ENCODE results near the gene CNTFR.

CNTFR gene

DNA sequence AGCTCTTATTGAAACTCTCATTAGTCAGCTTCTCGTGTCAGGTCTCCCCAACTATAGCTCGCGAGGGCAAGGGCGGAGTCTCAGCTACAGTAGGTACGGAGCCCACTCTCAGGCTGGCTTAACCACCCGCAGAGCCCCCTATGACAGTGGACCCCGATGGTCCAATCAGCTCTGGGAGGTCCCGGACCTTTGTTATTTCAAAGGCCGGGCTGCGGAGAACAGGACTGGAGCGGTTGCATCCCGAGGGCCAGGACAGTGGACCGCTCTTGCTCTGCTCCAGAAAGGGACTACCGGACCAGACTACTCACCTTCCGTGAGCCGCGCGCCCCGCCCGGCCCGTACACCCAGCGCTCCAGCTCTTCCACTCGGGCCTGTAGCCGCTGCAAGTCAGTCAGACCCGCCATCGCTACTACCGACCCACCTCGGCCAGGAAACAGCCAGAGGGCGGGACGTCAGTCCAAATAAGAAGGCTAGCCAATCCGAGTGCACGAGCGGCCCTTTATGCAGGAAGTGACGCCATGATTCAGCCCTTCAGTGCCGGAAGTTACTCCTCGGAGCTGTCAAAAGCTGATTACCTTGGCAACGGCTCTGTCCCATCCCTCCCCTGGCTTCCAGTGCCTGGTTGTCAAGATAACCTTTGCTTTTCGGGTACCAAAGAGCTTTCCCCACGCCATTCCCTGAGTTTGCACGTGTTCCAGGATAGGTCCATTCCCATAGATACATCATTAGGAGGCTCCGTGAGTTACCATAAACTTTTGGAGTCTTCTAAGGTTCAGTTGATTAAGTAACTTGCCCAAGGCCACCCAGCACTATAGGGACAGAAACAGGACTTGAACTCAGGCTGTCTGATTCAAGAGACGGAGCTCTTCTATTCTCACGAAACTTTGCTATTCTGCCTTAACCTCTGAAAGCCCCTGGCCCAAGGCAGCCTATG lies 30.8 kb upstream of the CNTFR start, which contains the start of gene DCTN3:
Gene DCTN3 (minus strand): TSS at position 435 of the 934 bp plus-strand sequence. CDS start 31 bp downstream, at position 404.
- in situ Hi-C loops (cut with MboI; ENCODE audit: low sequenced_read_pairs), result no loop called here

DNA sequence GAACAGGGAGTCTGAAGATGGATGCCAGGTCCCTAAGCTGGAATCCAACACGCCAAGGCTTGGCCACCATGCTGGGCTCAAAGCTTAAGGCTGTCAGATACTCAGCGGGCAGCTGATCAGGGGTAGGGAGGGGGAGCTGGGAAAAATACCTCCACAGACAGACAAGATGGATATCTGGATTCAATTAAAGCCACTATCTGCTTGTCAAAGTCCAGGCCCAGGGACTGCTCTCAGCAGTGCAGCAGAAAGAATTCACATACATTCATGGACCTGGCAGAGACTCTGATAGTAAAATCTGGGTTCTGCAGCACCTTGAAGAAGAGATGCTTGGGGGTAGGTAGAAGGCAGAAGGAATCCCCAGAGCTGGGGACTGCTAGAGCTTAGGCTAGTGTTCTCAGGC lies 25.6 kb upstream of the CNTFR start:
- in situ Hi-C loops (cut with MboI; ENCODE audit: low sequenced_read_pairs), result no loop called here

DNA sequence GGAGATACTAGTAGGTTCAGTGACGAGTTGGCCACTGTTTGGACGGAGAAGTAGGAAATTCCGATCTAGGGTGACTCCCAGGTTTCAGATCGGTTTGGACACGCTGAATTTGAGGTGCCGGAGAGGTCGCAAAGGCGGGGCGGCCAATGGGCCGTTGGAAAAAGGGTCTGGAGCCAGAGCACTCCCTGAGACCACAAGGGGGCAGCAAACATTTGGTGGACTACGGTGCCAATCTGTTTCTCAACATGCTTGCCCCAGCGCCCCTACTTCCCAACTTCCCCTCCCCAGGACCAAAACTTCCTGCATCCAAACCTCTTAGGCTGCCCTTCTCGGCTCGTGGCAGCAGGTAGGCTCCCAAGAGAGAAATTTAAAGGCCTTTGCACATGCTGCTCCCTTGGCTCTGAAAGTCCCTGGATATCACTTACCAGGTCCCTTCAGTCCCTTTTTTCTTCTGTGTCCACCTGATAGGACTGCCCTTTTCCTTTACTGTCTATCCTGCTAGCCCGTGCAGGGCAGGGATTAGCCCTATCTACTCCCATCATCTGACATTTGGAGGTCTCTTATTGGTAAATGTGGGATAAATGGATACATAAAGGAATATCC lies 23.4 kb upstream of the CNTFR start:
- in situ Hi-C loops (cut with MboI; ENCODE audit: low sequenced_read_pairs), result no loop called here

DNA sequence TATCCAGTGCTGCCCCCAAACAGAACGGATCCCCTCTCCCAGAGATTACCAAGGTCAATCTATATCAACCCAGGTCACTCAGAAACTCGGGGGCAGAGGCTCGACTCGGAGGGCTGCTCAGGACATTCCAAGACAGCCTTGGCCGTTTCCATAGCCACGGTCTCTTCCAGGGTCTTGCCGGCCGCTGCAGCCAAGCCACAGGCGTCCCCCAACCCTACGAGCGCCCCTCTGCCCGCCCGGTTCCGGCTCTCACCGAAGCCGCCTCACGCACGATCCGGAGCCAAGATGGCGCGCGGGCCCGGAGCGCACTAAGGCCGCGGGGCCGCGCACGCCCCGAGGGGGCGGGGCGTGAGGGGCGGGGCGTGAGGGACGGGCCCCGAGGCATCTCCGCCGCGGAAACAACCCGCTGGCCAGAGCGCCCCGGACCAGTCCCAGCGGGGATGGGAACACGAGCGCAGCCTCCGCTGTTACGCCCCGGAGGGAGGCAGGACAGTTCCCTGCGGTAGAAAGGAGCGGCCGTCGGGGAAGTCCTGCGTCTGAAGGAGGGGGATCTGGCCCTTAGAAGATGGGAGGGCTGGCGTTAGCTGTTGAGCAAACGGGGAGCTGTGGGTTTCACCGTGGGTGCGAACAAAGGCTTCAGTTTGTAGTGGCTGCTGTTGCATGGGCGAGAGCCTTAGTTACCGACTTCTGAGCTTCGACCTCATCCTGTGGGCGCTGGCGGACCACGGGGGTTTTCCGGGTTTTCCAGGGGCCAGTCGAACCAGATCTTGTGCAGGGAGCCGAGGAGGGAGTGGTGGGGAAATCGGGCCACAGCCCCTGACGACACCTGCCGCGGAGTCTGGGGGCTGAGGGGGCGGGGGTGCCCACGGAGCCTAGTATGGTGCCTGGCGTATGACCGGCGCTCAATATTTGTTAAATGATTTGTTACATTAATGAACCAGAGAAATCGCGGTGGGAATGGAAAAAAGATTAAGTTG lies 22.6 kb upstream of the CNTFR start, which contains the start of gene RPP25L:
Gene RPP25L (minus strand): TSS at position 287 of the 977 bp plus-strand sequence. CDS start 801 bp downstream, outside the sequence.
- in situ Hi-C loops (cut with MboI; ENCODE audit: low sequenced_read_pairs), result no loop called here

DNA sequence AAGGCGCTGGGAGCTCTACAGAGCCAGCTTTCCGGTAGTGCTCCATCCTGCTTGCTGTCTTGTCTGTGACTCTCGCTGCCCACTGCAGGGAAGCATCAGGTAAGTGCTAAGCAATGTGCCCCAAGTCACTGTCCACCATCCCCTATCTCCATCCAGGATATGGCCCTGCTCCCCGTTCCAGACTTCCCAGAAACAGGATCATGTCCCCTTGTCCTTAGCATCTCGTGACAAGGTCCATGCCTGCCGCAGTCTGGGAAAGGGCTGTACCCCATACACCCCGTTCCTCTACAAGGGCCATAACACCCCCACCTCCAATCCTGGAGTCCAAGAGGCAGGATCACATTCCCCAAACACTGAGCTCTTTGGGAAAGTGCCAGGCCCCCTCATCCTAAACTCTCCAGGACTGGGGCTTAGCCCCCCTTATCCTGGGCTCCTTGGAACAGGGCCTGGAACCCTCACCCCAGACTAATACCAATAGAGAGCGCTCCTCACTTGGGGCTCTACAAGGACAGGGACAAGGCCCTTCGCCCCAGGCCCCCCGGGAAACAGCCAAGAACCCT lies 21.8 kb upstream of the CNTFR start:
- in situ Hi-C loops (cut with MboI; ENCODE audit: low sequenced_read_pairs), result no loop called here

DNA sequence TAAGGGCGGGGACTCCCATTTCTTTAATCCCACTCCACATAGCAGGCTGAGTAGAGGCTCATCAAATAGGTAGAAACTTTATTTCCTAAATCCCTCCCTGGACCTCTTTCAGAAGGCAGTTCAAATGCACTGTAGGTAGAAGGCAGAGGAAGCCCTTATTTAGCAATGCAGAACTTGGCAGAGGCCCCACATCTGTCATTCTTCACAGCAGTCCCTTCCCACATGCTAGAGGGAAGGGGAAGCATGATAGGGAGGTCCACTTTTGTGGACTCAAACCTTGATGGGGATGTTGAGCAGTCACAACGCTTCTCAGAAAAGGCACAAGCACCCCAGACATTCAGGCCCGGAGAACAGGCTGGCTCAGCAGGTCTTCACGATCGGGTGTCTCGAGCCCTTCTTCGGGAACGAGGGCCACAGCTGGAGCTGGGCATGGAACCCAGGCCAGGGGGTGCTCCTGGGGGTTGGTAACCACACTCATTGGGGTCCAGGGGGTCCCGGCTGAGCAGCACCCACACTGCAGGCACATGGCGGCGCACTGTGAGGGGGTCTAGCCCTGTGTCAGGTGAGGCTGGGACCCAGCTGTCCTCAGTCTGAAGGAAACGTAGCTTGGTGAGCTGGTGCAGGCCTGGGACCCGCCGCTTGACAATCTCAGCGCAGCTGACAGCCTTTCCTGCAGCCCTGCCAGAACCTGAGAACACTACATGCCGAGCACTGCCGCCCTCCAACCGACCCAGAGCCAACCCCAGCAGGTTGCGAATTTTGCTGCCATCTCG lies 21.1 kb upstream of the CNTFR start:
- in situ Hi-C loops (cut with MboI; ENCODE audit: low sequenced_read_pairs), result no loop called here

DNA sequence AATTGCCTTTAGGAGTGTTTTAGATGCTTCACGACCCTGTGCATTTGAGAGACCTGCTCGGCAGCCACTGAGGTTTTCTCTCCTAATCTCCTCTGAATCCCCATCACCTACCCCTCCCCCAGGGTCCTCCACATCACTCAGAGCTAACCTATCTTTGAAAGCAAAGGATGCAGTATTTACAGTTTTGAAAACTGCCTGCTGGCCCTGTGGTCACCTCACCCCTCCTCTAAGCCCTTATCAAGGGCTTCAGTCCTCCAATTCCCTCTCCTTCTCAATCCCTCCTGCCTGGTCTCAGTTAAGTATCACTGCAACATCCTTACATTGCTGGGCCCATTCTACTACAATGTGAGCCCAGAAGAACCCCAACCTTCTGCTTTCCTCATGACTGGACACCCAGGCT lies 17.8 kb upstream of the CNTFR start:
- in situ Hi-C loops (cut with MboI; ENCODE audit: low sequenced_read_pairs), result no loop called here

DNA sequence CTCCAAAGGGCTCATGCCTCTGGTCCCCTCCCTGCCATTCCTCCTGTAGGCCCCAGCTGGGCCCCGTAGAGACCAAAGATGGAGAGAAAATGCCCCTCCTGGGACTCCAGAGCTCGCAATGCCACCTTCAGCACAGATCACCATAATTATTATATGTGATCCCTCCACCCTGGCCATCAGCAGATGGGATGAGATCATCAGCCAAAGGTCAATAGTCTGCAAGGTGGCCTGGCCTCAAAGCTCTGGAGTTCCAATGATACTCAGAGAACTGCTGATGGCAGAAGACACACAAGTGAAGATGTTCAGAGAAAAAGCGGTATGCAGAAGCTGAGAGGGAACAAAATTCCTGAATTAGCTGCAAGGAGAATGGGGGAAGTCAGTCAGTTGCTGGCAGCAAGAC lies 17.4 kb upstream of the CNTFR start:
- in situ Hi-C loops (cut with MboI; ENCODE audit: low sequenced_read_pairs), result no loop called here

DNA sequence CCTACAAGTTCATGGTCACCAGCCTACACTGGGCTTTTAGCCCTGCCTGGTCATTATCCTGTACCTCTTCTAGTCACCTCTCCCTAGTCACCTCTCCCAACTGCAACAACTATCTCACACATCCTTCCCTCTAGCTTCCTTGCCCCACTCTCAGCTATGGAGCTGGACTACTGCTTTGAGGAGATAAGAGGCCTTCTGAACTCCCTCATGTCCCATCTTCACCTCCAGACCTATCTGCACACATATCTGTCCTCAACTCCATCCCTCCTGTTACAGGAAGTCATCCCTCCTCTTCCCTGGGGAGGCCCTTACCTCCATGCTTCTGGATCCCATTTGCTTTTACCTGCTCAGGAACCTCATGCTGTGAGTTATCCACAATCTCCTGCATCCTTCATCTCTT lies 16.7 kb upstream of the CNTFR start:
- in situ Hi-C loops (cut with MboI; ENCODE audit: low sequenced_read_pairs), result no loop called here

DNA sequence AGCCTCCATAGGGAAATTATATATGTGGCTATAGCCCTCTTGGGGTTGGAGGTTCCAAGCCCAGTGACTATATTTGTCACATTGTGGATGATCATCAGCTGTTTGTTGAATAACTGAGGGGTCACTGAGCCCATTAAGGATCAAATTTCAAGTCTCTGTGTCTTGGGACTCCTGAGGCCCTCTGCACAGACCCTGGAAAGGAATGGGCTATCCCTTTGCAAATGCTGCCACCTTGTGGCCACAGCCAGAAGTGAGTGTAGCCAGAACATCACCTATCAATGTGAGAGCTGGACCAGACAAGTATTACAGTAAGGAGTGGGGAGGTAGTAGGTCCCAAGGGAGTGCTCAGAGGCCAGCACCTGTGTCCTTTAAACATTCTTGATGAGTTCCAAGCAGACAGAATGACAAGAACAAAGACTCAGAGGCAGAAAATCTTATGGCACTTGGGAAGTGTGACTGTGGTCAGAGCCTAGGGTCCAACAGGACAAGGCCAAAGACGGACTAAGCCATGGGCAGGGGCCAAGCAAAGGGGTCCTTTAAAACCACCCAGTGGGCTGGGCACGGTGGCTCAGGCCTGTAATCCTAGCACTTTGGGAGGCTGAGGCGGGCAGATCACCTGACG lies 14.2 kb upstream of the CNTFR start:
- in situ Hi-C loops (cut with MboI; ENCODE audit: low sequenced_read_pairs), result no loop called here

DNA sequence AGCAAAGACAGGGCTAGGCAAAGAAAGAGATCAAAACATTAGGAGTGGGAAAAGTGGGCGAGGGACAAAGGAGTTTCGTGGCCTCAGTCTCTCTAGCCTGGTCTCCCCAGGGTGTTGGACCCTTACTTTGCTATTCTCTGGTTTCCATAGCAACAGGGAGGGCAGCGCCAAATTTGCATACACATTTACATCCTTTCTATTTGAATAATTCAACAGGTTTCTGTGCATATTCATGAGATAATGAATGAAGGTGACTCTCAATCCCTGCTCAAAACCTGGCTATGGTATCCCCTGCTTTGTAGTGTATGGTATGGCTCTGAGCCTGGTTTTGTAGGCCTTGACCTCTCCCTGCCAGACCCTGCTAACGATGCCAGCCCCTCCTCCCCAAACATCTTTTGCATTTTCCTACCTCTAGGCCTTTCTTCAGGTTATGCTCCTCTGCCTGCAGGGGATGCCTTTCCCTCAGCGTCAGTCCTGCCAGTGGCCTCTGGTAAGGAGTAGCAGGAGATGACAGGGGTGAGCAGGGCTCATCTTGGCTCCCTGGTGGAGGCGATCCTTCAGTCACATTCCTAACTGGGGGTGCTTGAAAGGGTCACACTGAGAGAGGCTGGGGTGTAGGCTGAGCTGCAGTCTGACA lies 12.5 kb upstream of the CNTFR start:
- in situ Hi-C loops (cut with MboI; ENCODE audit: low sequenced_read_pairs), result no loop called here

DNA sequence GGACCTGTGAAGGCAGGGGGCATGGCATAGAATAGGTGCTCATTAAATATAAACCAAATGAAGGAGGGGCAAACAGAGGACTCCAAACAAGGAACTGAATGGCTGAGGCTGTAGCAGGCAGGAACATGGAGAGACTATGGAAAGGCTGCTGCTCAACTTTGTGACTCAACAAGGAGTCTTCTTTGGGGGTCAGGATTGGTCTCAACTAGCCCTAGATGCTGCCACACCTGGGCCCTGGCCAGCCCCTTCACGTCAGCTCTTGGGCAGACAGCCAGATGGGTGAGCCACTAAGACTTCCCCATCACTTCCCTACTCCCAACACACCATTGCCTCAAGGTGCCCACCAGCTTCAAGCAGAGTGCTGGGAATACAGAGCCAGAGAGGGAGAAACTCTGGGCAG lies 11.4 kb upstream of the CNTFR start:
- in situ Hi-C loops (cut with MboI; ENCODE audit: low sequenced_read_pairs), result no loop called here

DNA sequence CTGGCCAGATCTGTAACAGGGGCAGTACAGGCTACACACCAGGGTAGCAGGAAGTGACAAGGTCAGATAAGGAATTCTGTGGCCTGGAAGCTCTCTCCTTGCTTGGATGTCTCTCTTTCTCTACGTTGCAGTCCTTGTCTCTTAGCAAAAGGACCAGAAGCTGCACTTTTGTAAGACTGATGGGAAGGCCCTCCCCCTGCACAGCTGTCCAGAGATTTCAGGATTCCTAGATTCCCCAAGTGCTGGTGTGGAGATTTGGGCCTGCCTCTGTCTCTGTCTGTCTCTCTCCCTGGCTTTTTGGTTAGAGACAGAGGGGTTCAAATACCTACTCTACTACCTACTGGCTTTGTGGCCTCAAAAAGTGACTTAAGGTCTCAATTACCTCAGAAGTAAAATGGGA lies 10.0 kb upstream of the CNTFR start:
- in situ Hi-C loops (cut with MboI; ENCODE audit: low sequenced_read_pairs), result loop anchor here (10.0 kb wide), 1 partner anchor 155 kb away; no protein-coding TSS in a partner anchor

DNA sequence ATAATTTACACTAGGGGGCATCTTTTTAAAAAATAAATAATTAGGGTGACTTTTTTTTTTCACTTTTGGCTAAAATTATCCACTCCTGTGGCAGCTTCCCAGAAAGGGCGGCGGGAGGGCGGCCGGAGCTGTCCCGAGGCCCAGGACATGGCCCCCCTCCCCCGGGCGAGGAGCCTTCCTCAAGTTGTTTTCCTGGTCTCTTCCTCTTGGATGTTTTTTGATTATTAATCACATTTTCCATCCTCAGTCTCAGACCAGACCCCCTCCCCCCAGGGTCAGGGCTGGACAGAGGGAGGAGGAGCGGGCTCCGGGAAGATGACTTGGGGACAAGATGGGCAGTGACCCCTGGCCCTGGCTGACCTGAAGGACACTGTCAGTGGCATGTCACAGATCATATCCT lies 4.7 kb upstream of the CNTFR start:
- in situ Hi-C loops (cut with MboI; ENCODE audit: low sequenced_read_pairs), result loop anchor here (10.0 kb wide), 1 partner anchor 149 kb away; no protein-coding TSS in a partner anchor

DNA sequence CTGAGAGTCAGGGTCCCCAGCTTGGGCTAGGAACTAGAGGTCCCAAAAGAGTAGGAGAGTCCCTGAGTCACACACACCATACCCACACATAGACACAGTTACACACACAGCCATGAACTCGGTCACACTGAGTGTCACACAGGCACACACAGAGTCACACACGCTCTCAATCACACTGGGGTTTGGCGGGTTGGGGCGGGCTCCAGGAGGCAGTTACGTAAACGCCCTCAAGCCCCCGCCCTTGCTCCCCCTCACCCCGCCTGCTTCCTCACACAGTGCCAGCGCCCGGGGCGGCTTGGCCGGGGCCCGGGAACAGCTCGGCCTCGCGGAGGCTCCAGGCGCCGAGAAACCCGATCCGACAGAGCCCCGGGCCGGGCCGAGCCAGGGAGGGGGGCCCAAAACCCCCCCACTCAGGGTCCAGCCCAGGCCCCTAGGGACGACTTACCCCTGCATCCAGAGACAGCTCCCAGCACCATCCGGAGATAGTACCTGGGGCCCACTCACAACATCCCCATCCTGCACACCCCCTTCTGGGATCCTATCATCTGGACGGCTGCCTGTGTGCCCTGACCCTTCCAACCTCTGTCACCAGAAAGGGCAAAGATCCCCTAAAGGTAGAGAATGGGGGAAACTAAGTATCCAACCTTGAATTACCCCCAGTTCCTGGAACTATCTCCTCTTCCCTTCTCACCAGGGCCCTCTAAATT lies 3.5 kb upstream of the CNTFR start:
- in situ Hi-C loops (cut with MboI; ENCODE audit: low sequenced_read_pairs), result loop anchor here (10.0 kb wide), 1 partner anchor 148 kb away; no protein-coding TSS in a partner anchor

DNA sequence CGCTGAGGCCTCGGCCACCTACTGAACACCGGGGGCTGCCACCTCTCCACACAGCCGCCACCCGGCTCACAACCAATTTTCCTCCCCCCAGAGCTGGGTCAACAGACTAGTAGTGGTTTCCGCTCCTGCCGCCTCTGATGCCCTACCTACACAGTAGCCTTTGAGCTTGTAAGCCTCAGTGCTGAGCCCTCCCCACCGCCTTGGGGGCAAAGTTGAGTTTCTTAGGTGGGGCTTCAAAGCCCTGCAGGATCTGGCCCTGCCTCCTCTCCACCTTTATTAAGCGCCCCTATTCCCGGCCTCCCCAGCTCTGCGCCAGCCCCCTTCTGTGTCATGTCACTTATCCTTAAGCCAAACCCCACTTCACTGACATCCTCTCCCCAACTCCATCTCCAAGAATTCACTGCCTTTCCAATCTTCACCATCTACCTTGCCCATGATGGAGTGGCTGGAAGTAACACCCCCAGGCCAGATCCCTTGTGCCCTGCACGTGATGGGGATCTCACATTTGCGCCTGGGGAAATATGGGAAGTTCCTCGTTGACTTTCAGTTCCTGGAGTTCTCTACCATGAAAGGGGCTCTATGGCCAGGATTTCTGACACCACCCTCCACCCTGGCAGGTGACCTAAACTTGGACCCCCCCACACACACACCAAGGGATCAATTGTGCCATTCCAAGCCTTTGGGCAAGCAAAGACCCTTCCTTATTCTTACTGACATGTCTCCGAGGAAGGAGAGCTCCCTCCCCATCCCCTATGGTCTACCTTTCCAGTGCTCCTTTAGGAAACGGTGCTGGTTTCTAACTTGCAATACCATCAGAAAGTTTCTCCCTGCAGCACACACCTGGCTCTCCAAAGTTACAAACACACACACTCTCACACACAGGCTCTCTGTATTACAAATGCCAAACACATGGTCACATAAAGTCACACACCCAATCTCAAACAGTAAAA lies 2.7 kb upstream of the CNTFR start:
- in situ Hi-C loops (cut with MboI; ENCODE audit: low sequenced_read_pairs), result loop anchor here (10.0 kb wide), 1 partner anchor 147 kb away; no protein-coding TSS in a partner anchor

All from HL-60/S4 treated with phorbol 12-myristate 13-acetate at 8.2 ng/mL for 4 days and 3 days (cell line).